ENCODE data around the gene GLIPR1L2. TPM values are rescaled to one million over a fixed set of nuclear protein-coding genes. Genes with fewer than 3 reads are reported as not detected.

The GLIPR1L2 gene
- total RNA-seq, 2 donors from 2014 or later: 0.58 TPM; not detected in 1

DNA sequence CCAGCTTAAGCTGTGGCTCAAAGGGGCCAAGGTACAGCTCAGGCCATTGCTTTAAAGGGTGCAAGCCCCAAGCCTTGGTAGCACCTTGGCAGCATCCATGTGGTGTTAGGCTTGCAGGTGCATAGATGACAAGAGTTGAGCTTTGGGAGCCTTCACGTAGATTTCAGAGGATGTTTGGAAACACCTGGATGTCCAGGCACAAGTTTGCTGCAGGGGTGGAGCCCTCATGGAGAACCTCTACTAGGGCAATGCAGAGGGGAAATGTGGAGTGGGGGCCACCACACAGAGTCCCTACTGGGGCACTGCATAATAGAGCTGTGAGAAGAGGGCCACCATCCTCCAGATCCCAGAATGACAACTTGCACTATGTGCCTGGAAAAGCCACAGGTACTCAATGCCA is 37.9 kb downstream of the GLIPR1L2 start:
- H3K9me3 ChIP-seq (ENCODE audit: control insufficient read depth, low read length): peaks cover 16% of the 10 kb centered on the region
- no peaks in the 10 kb centered on the region for H3K27me3 ChIP-seq (ENCODE audit: control insufficient read depth, insufficient read depth, low read length, poor library complexity, severe bottlenecking)
- Mint-ChIP-seq H3K4me1 (no peaks in the 10 kb centered on the region), H3K4me3 (no peak overlapping the region), H3K27me3 (ENCODE audit: insufficient read depth) (no peaks in the 10 kb centered on the region), H3K9me3 (peaks cover 38% of the 10 kb centered on the region), H3K36me3 (ENCODE audit: low read depth) (peaks cover 5% of the 10 kb centered on the region), H3K27ac (no peak overlapping the region)
- no peak overlapping the region for H3K9ac ChIP-seq (ENCODE audit: extremely low read depth, low read length, poor library complexity, severe bottlenecking)
- no peak overlapping the region for H3K4me3 ChIP-seq (ENCODE audit: low read length)
- no peaks in the 10 kb centered on the region for H3K36me3 ChIP-seq (ENCODE audit: control insufficient read depth, insufficient read depth, low read length)
- no peak for DNase-seq
- 81% methylated on average over 1 of the region's 1 CpG; no CpG with 5 or more reads in 1 of the 2 experiments for WGBS, 2 experiments (ENCODE audit: insufficient coverage in 1 of 2, insufficient read length in 1 of 2)
- no peaks in the 10 kb centered on the region for H3K4me1 ChIP-seq (ENCODE audit: control insufficient read depth, insufficient read depth, low read length)
- no peak overlapping the region for H3K27ac ChIP-seq (ENCODE audit: low read depth, low read length)
- TF ChIP-seq, protein P1, sequence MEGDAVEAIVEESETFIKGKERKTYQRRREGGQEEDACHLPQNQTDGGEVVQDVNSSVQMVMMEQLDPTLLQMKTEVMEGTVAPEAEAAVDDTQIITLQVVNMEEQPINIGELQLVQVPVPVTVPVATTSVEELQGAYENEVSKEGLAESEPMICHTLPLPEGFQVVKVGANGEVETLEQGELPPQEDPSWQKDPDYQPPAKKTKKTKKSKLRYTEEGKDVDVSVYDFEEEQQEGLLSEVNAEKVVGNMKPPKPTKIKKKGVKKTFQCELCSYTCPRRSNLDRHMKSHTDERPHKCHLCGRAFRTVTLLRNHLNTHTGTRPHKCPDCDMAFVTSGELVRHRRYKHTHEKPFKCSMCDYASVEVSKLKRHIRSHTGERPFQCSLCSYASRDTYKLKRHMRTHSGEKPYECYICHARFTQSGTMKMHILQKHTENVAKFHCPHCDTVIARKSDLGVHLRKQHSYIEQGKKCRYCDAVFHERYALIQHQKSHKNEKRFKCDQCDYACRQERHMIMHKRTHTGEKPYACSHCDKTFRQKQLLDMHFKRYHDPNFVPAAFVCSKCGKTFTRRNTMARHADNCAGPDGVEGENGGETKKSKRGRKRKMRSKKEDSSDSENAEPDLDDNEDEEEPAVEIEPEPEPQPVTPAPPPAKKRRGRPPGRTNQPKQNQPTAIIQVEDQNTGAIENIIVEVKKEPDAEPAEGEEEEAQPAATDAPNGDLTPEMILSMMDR (conservative IDR thresholded peaks at IDR 0.05): no peak

DNA sequence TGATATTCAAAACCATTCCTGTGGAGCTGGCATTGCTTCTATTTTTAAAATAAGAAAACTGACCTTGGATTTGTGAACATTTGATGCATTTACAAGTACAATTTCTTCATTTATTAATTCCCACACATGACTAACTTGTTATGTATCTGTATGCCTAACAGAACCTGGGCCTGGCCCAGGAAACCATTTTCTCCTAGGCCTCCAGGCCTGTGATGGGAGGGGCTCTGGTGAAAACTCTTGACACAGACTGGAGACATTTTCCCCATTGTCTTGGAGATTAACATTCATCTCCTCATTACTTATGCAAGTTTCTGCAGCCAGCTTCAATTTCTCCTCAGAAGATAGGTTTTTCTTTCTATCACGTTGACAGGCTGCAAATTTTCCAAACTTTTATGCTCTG is 42.0 kb downstream of the GLIPR1L2 start:
- Histone ChIP-seq H3K9ac (ENCODE audit: extremely low read depth, low read length, poor library complexity, severe bottlenecking) (no peak overlapping the region), H3K36me3 (ENCODE audit: control insufficient read depth, insufficient read depth, low read length) (no peaks in the 10 kb centered on the region), H3K27ac (ENCODE audit: low read depth, low read length) (no peak overlapping the region), H3K27me3 (ENCODE audit: control insufficient read depth, insufficient read depth, low read length, poor library complexity, severe bottlenecking) (no peaks in the 10 kb centered on the region), H3K4me3 (ENCODE audit: low read length) (no peak overlapping the region), H3K9me3 (ENCODE audit: control insufficient read depth, low read length) (peaks cover 14% of the 10 kb centered on the region), H3K4me1 (ENCODE audit: control insufficient read depth, insufficient read depth, low read length) (no peaks in the 10 kb centered on the region)
- 92 to 100% methylated on average over 1 of the region's 1 CpG for WGBS, 2 experiments (ENCODE audit: insufficient coverage in 1 of 2, insufficient read length in 1 of 2)
- peaks cover 5% of the 10 kb centered on the region for H3K36me3 Mint-ChIP-seq (ENCODE audit: low read depth)
- H3K9me3 Mint-ChIP-seq: peaks cover 49% of the 10 kb centered on the region
- H3K27ac Mint-ChIP-seq: no peak overlapping the region
- no peaks in the 10 kb centered on the region for H3K4me1 Mint-ChIP-seq
- H3K27me3 Mint-ChIP-seq (ENCODE audit: insufficient read depth): no peaks in the 10 kb centered on the region
- DNase-seq: no peak
- H3K4me3 Mint-ChIP-seq: no peak overlapping the region
- TF ChIP-seq, protein P1 (conservative IDR thresholded peaks at IDR 0.05): no peak

DNA sequence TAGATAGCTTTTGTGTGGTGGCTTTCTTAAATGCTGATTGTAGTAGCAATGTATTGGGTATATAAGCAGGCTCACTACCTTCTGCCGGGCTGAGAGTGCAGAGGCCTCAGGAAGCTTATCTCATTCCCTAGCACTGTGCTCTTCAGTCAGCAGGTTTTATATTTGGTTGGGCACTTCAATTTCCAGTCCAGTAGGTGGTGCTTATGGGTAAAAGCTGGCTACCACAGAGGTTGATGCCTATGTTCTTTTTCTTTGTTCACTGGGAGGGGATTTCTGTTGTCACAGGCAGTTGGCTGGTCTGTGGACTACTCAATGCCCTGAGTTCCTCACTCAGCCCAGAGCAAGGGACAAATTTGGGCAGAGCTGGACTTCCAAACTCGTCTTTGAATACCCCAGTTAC is 46.7 kb downstream of the GLIPR1L2 start:
- H3K9me3 ChIP-seq (ENCODE audit: control insufficient read depth, low read length): peaks cover 4% of the 10 kb centered on the region
- Mint-ChIP-seq H3K9me3 (peaks cover 38% of the 10 kb centered on the region), H3K36me3 (ENCODE audit: low read depth) (peaks cover 4% of the 10 kb centered on the region), H3K27me3 (ENCODE audit: insufficient read depth) (no peaks in the 10 kb centered on the region), H3K4me3 (no peak overlapping the region), H3K27ac (no peak overlapping the region), H3K4me1 (no peaks in the 10 kb centered on the region)
- no peak overlapping the region for H3K9ac ChIP-seq (ENCODE audit: extremely low read depth, low read length, poor library complexity, severe bottlenecking)
- DNase-seq: no peak
- no peaks in the 10 kb centered on the region for H3K4me1 ChIP-seq (ENCODE audit: control insufficient read depth, insufficient read depth, low read length)
- no peaks in the 10 kb centered on the region for H3K36me3 ChIP-seq (ENCODE audit: control insufficient read depth, insufficient read depth, low read length)
- TF ChIP-seq, protein P1 (conservative IDR thresholded peaks at IDR 0.05): peak; percentile 35
- no peak overlapping the region for H3K4me3 ChIP-seq (ENCODE audit: low read length)
- H3K27me3 ChIP-seq (ENCODE audit: control insufficient read depth, insufficient read depth, low read length, poor library complexity, severe bottlenecking): no peaks in the 10 kb centered on the region
- H3K27ac ChIP-seq (ENCODE audit: low read depth, low read length): no peak overlapping the region
- 89% methylated on average over 2 of the region's 2 CpGs; no CpG with 5 or more reads in 1 of the 2 experiments for WGBS, 2 experiments (ENCODE audit: insufficient coverage in 1 of 2, insufficient read length in 1 of 2)
